SK-N-MC (cell line): Measurements from ENCODE around the gene WARS2.

Experiments
- EZH2 ChIP-seq: fragments of 200-600 bp; sonication (generic); IDR thresholded peaks from one replicate; pipeline ENCODE4 v1.6.1; 2017; ENCODE audit warnings: antibody characterized with exemption
- FOXP2 ChIP-seq: optimal IDR thresholded peaks from 2 replicates; pipeline ENCODE3; 2011; ENCODE audit warnings: mild to moderate bottlenecking, moderate library complexity; ENCODE audit not compliant: insufficient read depth; ENCODE audit errors: extremely low read length, control extremely low read depth
- POLR2AphosphoS5 ChIP-seq: IDR thresholded peaks from 2 replicates; pipeline ENCODE4 v1.6.1; 2012; ENCODE audit warnings: mild to moderate bottlenecking, low read depth, low read length, borderline replicate concordance

DNA sequence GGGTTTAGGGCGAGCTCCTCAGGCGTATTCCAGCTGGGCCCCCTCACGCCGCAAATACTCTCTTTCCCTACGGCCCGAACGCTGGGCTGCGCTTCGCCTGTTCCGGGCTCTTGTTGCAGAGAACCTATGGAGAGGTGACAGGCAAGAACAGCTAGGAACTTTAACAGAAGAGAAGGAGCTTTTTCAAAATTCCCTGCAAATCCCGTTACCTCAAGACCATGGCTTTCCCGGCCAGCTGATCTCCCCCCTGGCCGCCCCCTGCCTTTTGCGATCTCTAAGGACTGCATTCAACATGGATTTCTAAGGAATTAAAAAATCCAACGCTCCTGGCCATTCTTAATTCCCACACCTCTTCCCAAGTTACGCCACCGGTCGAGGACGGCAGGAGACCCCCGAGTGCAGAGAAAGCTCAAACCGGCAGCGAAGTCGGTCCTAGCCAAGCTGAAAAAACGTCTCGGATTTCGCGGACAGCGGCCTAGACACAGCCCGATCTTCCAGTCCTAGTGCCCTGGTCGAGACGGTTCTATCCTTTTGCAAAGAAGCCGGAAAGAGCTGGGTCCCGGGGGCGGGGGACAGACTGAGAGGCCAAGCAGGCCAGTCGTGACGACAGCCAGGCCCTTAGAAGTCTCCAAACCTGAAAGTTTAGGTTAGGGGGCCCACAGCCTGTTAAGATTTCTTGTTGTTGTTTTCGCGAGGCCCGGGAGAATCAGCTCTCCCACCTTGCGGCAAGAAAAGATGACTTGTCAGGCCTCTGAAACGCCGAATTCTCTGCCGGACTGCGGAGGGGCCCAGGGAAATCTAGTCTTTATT, 151.2 kb downstream of the WARS2 start:
- TF ChIP-seq EZH2 = no peak
- no peak for TF ChIP-seq POLR2AphosphoS5
- no peak for TF ChIP-seq FOXP2
